C1 segment of cervical spinal cord (tissue), 14 donors: ENCODE data around the gene TEX51.

ENCODE experiments used
- DNase-seq, 14 donors: peaks; one replicate each; lab custom pipeline; 2025; lab: John Stamatoyannopoulos, UW

TEX51 gene

DNA sequence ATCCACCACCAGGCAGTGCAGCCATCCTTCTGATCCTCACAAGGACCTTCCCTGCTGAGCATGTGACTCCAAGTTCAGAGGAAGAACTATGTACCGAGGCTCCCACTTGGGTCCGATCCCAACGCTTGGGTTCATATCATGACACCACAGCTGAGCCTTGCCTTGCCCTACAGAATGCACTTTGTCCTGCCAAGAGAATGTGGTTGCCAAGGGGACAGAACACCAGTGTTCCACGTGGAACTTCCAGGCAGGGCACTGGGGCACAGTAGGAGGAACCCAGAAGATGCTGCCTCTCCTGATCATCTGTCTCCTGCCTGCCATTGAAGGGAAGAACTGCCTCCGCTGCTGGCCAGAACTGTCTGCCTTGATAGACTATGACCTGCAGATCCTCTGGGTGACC, at the start of gene TEX51:
TSS of gene TEX51 (plus strand) at position 255 of the 400 bp plus-strand sequence. CDS start at position 284, 29 bp downstream.
- DNase-seq, result no peak

DNA sequence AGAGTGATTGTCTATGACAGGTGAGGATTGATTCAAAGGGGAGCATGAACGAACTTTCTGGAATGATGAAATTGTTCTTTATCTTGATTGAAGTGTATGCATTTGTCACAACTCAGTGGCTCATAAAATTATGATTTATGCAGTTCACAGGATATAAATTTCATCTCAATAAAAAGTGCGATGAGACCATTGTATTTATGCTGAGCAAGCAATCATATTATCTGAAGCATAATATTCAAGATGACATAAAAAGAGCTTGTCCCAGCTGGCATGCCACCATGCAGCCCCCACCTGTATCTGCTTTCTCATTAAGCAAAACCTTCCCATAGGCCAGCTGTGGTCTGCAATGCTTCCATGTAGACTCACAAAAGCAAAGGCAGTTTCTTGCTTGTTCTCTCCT, 49.6 kb upstream of the TEX51 start:
- no peak for DNase-seq

DNA sequence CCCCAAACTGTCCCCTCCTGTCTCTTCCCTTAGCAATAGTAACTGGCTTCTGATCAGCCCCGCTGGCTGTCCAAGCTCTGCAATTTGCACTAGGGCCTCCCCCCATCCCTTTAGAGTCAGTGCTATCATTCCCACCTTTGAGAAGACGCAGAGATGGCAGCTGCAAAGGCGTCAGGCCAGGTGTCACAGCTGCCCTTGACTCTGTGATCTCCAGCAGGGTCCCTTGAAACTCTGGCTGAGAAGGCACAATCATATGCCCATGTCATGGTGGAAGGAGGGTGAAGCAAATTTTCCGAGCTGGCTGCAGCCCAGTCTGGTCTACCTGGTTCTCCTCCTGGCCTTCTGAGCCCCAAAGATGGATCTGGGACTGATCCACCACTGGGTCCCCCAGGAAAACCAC, 49.2 kb upstream of the TEX51 start:
- DNase-seq, result no peak

DNA sequence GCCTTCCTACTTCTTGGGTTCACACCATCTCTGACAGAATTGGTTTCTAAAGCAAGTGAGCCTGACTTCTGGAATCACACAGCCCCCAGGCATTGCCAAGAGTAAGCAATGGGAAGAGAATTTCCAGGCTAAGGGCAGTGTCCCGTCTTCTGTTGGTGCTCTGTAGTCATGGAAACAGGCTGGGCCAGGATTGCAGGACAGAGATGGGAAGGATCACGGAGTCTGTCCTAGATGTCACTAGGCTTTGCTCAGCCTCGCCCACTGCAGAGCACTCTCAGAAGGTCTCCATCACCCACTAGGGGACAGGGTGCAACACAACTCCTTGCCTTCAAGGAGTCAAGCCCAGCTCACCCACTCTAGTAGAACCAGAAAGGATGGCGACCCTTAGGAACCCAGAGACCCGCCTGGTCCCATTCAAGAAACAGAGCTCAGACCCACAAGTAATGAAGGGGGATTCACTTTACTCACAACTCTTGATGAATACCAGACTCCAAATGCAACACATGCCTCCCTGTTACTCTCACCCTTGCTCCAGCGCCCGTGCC, 48.6 kb upstream of the TEX51 start:
- no peak for DNase-seq

DNA sequence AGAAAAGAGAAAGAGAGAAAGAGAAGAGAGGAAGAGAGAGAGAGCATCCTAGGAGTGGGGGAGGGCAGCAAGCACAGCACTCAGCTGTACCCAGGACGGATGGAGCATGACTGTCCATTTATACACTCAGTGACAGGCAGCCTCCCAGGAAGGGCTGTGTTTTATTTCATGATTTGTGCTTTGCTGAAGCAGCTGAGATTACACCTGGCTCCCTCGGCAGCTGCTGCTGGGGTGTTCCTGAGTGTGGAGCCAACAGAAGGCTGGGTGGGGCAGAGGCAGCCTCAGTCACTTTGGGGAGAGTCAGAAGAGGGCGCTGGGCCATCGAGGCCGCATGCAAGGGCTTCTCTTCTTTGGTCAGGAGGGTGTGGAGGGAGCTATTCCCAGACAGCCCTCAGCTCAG, 47.8 kb upstream of the TEX51 start:
- no peak for DNase-seq

DNA sequence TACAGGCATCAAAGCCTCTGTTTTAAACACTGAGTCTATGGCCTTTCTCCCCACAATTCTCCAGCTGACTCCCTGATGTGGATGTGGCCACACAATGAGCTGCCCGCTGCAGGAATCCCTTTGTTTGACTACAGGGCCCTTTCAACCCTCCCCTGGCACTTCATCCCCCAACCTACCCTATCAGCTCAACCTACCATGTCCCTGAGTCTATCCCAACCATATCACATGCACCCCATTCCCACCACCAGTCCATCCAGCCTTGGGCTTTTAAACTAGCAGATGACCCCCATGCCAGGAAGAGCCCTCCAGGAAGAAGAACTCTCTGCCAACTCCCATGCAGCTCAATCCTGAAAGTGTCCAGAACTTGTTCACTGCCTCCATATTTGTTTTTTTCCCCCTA, 46.9 kb upstream of the TEX51 start:
- DNase-seq, result no peak

DNA sequence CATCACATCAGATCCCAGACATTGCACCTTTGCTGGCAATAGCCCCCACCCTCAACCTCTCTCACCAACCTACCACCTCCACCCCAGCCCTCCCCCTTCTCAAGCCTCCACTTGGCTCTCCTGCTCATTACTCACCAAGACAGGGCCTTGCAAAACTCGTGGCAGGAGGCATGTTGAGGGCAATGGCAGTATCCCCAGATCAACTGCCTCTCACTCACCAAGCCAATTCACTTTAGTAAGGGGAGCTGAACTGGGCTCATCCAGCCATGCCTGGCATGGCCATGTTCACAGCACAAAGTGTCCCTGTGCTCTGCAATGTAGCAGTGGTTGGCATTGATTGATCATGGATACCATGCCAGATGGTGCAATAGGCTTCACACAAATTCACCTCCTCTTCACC, 46.3 kb upstream of the TEX51 start:
- DNase-seq, result no peak

DNA sequence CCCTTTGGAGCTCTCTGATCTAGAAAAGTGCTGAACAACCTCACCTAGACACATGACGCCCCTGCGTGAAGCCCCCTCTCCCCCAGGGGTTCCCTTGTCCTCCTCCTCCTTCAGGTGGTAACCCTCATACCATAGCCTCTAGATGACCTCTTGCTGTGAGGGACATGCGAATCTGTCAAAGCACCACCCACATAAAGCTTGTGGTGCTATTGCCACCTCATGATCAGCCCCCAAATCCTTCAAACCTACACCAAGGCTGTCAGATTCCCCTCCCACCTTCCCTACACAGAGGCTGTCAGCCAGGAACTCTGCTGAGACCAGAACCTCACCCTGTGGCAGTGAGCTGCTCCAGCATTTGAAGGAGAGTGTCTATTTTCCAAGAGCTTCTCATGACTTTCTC, 43.1 kb upstream of the TEX51 start:
- DNase-seq, result no peak

DNA sequence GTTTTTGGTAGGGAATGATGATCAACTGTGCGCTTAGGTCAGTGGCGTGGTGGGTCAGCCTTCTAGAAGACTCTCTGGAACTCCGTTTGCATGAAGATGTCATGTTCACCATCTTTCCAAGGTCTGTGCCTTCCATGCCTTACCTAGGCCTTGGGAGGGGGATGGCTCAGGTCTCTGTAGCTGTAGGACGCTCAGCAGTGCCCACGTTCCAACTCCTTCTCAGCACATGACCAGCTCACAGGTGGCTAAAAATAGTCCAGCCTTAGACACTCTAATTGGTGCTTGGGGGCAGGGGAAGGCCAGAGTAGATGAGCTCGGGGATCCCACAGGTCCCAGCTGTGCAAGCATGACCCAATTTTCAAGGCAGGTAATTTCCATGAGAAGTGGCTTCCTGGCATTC, 42.3 kb upstream of the TEX51 start:
- no peak for DNase-seq

DNA sequence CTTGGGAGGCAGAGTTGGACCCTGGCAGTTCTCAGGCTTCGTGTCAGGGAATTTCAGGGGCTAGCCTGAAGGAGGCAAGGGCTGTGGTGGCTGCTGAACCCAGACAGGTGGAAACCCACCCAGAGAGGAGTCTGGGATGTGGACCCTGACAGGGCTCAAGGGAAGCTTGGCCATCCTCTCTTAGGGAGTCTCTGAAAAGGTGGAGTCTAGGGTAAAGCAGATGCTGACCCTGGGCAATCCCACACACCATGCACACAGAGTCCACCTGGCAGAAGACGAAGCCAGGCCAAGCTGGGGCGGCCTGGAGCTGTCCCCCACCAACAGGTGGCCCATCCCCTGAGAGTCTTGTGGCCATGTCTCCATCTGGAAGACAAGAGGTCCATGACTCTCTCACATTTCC, 41.2 kb upstream of the TEX51 start:
- no peak for DNase-seq

DNA sequence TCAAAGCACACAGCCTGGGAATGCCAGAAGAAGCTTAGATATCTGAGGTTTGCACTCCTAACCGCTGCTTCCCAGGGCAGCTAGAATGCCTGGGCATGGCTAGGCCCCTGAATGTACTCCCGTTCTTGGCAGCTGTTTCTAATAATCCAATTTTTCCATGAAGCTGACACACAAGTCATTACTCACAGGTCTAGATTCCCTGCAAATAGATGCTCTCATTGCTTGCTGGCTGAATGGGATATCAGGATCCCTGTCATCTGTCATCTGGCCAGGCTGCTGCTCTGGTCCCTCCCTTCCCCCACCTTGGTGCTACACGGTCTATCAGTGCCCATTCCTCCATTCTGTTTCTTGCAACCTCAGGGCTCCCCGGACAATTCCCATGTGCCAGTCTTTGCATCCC, 40.7 kb upstream of the TEX51 start:
- DNase-seq, result no peak

DNA sequence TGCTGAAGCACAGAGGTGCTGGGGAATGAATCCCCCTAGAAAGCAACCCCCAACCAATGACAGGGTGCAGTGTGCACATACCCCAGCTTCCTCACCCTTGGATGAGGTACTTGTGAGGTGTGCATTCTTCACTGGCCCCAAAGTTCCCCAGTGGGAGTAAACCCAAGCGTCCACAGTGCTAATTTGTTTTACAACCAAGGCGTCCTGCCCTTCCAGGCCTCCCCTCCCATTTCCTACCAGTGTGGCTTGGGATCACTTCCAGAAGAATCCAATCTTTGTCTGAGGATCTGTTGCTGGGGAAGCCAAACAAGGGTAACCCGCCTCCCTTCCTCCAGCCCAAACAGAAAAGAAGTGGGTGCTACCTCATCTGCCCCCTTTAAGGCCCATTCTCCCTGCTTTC, 40.3 kb upstream of the TEX51 start:
- DNase-seq, result no peak

DNA sequence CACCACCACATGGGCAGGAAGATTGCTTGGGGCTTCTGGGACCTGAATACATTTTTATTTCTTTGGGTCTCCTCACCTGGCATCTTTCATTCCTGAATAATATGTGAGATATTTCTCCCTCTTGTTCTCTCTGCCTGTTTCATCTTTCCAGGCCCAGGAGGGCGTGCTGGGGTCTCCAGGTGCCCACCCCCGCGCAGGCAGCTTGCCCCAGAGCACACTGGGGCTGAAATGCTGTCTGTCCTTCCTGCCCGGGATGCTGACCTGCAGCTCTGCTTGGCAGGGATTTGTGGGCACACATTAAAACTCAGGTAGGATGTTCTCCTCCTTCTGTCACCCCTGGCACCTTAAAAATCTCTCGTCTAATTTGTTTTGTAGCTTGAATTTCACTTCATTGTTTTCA, 39.7 kb upstream of the TEX51 start:
- no peak for DNase-seq

DNA sequence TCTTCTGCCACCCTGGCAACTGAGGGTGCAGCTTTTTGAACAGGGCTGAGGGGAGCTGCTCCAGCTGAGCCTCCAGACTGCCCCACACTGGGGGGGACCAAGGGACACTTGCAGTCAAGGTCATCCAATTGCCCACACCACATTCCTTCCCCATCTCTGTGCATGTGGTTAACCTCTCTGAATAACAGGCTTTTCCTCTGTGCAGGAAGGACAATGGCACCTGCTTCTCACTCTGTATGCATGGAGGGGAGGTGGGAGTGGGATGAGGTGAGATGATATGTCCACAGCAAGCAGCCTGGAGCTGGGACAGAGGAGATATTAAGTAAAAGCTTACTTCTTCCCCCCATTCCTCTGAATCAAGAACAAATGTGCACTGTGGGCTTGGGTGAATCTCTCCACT, 39.1 kb upstream of the TEX51 start:
- DNase-seq, result no peak

DNA sequence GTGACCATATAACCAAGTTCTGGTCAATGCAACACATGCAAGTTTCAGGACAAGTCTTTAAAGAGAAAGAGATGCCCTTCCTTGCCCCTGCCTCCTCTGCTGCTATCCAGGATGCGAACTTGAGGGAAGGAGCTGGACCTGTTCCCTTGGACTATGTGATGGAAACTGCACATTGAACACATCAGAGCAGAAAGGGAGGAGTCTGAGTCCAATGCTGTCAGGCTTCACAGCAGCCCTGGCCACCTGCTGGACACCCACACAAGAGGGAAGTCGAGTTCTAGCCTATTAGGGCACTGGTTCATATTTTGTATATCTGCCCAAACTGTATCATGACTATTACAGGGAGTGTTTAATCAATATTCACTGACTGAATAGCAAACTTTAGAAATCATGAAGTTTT, 38.3 kb upstream of the TEX51 start:
- DNase-seq, result no peak

DNA sequence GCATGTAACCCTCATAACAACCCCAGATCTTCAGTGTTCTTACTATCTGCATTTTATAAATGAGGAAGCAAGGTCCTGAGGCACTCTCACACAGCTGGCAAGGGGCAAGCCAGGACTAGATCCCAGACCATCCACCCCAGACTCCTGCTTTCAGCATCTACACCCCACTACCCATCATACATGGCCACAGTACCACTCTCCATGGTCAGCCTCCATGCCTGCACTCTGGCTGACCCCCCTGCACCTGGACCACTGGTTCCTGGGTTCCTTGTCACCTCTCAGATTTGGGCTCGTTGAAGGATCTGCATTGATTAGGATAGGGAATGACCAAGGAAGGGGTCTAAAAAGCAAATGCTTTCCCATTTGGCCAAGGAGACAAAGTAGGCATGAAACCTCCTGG, 36.0 kb upstream of the TEX51 start:
- no peak for DNase-seq

DNA sequence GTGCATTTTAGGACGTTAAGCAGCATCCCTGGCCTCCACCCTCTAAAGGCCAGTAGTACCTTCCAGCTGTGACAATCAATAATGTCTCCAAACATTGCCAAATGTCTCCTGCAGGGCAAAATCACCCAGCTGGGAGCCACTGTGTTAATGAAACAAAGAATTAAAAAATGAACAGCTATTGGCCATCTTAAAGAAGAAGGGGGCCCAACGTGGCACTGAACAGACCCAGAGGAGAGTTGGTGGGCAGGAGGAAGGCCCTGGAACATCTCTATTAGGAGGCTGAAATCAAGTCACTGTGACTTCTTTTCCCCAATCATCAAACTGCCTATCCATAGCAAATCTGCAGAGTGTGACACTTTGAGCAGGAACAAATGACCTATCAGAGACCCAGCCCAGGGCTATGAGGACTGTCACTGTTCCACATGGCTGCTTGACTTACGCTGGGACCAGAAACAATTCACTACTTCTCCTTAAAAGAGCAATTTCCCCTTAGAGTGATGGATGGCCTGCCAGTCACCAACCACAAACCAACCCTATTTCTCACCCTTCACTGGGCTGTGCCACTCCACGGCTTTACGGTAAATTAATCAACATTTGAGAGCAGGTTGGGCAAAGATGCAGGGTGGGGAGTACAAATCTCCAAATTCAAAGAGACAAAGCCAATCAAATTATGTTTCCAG, 35.2 kb upstream of the TEX51 start:
- DNase-seq, result no peak

DNA sequence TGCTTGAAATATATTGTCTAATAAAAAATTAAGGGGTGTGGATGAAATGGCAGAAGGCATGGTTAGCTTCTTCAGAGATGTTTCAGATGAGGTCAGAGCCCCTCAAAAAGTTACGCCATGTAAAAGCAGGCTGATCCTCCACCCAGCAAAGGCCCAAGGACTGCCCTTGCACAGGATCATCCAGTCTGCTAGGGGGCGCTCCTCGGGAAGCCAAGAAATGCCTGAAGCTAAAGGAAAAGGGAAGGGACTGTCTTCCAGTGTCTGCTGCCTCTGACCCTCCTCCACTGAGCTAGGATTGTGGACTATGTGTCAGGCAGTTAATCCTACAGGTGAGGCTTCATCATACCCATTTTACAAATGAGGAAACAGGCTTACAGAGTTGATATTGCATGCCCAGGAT, 33.8 kb upstream of the TEX51 start:
- DNase-seq, result no peak

DNA sequence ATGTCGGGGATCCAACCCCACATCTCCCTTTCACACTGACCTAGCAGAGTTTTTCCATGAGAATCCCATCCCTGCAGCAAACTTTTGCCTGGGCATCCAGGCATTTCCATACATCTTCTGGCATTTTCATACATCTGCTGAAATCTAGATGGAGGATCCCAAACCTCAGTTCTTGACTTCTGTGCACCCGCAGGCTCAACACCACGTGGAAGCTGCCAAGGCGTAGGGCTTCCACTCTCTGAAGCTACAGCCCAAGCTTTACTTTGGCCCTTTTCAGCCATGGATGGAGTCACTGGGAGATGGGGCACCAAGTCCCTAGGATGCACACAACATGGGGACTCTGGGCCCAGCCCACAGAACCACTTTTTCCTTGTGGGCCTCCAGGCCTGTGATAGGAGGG, 32.2 kb upstream of the TEX51 start:
- DNase-seq, result no peak

DNA sequence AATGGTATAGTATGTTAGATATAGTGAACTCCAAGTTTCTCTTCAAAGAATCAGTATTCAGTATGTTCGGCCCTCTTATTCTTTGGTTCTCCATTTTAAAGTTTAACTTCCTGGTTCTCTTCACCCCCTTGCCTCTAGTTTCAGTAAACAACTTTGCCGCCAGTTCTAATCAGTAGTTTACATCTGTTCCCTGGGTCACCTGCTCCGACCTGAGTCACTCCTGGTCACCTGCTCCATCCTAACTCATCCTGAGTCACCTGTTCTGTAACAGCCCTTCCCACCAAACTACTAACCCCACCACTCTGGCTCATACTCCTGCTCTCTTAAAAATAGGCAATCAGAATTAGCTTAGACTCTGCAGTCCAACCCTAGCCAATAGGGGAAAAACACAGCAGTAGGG, 23.7 kb upstream of the TEX51 start:
- DNase-seq, result no peak

DNA sequence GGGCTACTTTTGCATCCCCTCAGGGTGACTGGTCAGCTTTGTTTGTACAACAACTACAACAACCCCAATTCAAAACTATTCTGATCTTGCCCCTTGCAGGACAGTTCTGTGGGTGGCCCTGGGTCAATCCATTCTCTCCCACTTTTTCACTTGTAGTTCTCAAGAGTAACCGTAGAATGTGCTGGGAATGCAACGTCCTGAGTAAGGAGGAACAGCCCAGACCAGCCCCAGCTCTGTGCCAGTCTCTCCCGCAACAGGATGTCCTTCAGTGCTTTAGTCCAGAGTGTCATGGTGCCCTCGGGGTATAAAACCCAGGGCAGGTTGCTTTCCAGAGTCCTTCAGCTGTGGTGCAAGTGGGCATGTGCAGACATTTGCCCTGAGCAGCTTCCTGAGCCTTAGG, 22.1 kb upstream of the TEX51 start:
- DNase-seq, result no peak

DNA sequence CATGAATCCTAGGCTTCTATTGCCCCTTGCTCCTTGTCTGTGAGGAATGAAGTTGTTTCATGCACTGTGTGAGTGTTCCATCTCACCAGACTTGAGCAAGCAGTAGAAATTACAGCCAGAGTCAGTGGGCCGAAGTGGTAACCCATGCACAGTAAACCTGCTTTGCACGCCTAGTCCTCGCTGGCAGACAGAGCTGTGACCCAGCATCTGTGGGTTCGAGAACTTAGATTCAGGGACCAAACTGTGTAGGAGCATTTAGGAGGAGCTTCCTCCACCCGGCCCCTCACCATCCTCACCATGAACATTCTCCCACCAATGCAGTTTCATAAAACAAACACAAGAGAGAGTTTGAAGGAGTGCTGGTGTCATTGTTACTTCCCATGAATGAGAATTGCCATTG, 21.6 kb upstream of the TEX51 start:
- DNase-seq, result no peak

DNA sequence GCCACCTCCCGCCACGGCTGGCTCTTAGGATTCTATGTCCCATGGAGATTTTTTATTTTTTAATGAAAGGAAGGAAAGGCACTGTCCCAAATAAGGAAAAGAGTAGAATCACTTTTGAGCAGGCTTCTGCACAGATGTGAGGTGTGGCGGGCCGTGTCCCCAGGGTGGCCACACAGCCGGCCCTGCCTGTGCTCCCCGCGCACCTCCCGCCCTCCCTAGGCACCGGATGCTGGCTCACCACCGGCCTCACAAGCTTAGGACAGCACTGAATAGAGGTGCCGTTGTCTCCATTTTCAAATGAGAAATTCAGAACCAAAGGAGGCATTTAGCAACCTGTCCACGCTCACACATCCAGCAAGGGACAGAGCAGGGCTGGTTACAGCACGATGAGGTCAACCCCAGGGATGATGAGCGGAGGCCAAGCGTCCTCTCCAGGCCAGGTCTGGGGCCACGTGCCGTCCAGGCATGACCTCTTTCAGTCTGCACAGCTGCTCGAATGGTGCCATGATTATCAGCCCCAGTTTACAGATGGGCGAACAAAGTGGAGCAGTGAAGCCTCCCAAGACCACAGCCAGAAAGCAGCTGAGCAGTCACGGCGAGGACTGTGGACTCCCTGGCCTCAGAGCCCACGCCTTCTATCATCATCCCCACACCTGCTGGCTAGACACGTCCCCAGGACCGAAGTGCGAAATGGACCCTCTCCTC, 20.7 kb upstream of the TEX51 start:
- DNase-seq, result no peak
